SH-SY5Y (cell line): ENCODE data around the gene SLCO4A1.

Source experiments
- GATA2 ChIP-seq: IDR thresholded peaks from 2 replicates; pipeline ENCODE4 v1.6.1; 2011; ENCODE audit warnings: mild to moderate bottlenecking, low read depth, low read length
- GATA3 ChIP-seq: IDR thresholded peaks from 2 replicates; pipeline ENCODE4 v1.6.1; 2011; ENCODE audit warnings: low read depth, mild to moderate bottlenecking, low read length, moderate library complexity

Gene SLCO4A1

GRCh38 chr20:62614085-62614960 is 28.0 kb upstream of the SLCO4A1 start:
- no peak for TF ChIP-seq GATA3
- TF ChIP-seq GATA2 = no peak

GRCh38 chr20:62614961-62615680 is 27.2 kb upstream of the SLCO4A1 start:
- TF ChIP-seq GATA2 (no peak), GATA3 (no peak)

- no peak for TF ChIP-seq GATA2
- no peak for TF ChIP-seq GATA3
Measured at GRCh38 chr20:62615750-62616251, 26.5 kb upstream of the SLCO4A1 start.

- TF ChIP-seq GATA3 (no peak), GATA2 (no peak)
Measured at GRCh38 chr20:62616728-62617621, 25.3 kb upstream of the SLCO4A1 start.

GRCh38 chr20:62617711-62618483 is 24.4 kb upstream of the SLCO4A1 start:
- no peak for TF ChIP-seq GATA2
- no peak for TF ChIP-seq GATA3

GRCh38 chr20:62618611-62619529 is 23.4 kb upstream of the SLCO4A1 start:
- TF ChIP-seq GATA2 = no peak
- TF ChIP-seq GATA3 = no peak

- TF ChIP-seq GATA3 (no peak), GATA2 (no peak)
Measured at GRCh38 chr20:62620625-62621024, 21.7 kb upstream of the SLCO4A1 start.

GRCh38 chr20:62621251-62622110 is 20.8 kb upstream of the SLCO4A1 start:
- TF ChIP-seq GATA2 (no peak), GATA3 (no peak)

- TF ChIP-seq GATA2 (no peak), GATA3 (no peak)
Measured at GRCh38 chr20:62622178-62622876, 20.0 kb upstream of the SLCO4A1 start.

- TF ChIP-seq GATA2 (no peak), GATA3 (no peak)
Measured at GRCh38 chr20:62622877-62623487, 19.3 kb upstream of the SLCO4A1 start.
